Pancreas (tissue), 10 donors: ENCODE measurements around the gene CDC42. TPM values are rescaled to one million over a fixed set of nuclear protein-coding genes. Genes with fewer than 3 reads are reported as not detected.

ENCODE experiments used
- ATAC-seq, 4 donors: fragments of 200-7000 bp; cut with Tn5 transposase; one replicate each; pipeline versions ENCODE4 v1.8.0 to v1.9.1; 2020; ENCODE audit warnings: mild to moderate bottlenecking in 4 of 4, moderate library complexity in 4 of 4
- DNase-seq, 6 donors: peaks; one replicate each; pipeline ENCODE4 v3.0.0-alpha.2; 2020
- FAIRE-seq: peaks from 2 replicates; lab custom pipeline; 2012; peaks lifted over from hg19 to GRCh38; lab: Jason Lieb, UNC
- H3K27ac ChIP-seq, 4 donors: fragments of 200-600 bp; sonication (generic); 1 replicate in 3 of 4; 2 replicates in 1 of 4; pipeline versions ENCODE4 v1.5.0 to v1.8.0; 2020
- H3K27me3 ChIP-seq, 4 donors: fragments of 200-600 bp; one replicate each; pipeline ENCODE4 v1.8.0; 2021
- H3K36me3 ChIP-seq, 3 donors: fragments of 200-600 bp; sonication (generic) in 1 of 3; one replicate each; pipeline versions ENCODE4 v1.5.0 to v1.8.0; 2020 to 2021
- H3K4me1 ChIP-seq, 3 donors: fragments of 200-600 bp; one replicate each; pipeline ENCODE4 v1.8.0; 2021
- H3K4me3 ChIP-seq, 4 donors: fragments of 200-600 bp; sonication (generic) in 2 of 4; one replicate each; pipeline versions ENCODE4 v1.5.0 to v1.8.0; 2020 to 2021
- H3K9me3 ChIP-seq, 4 donors: fragments of 200-600 bp; one replicate each; pipeline ENCODE4 v1.8.0; 2021
- CTCF ChIP-seq, 4 donors: fragments of 200-600 bp; sonication (generic) in 3 of 4; IDR thresholded peaks; one replicate each; pipeline versions ENCODE4 v1.5.0 to v1.8.0; 2021; ENCODE audit warnings: antibody characterized with exemption in 4 of 4
- WGBS, 2 donors: extraction: QIAGEN DNeasy Blood & Tissue Kit; methylation state at CpG; one replicate each; pipeline ENCODE4 v1.1.7; 2013; 5-methylcytosine and 5-hydroxymethylcytosine counted together
- intact Hi-C, 3 donors: fragments of 100-400 bp; cut with DNase I; formaldehyde crosslinking; loops; one replicate each; pipeline versions ENCODE4 v1.11.1 to v1.14.2; 2022
- polyA plus RNA-seq, 2 donors: library from polyadenylated mRNA; stranded (reverse); fragments of 200-250 nt; gene quantifications; one replicate each; pipeline ENCODE4 v1.2.3, GENCODE V29; 2013
- total RNA-seq, 6 donors: library from RNA; stranded (reverse); fragmentation: NEBNext Ultra II Directional in 4 of 6; extraction: Animal tissue kit (Norgen Biotek cat#: 25700) in 4 of 6; gene quantifications; one replicate each; pipeline versions ENCODE4 v1.2.1 to v1.2.4, GENCODE V29; 2021 to 2023
- donor health status: healthy with polysubstance abuse.
- donor health status: DM: no; HTN: no; CAD: no; lungs with moderate emphysema.
- donor health status: DM: no; HTN: no; CAD: no.
- donor health status: control.
- donor health status: control.
- donor health status: Bipolar disorder and iron deficiency.
- donor health status: DM: yes; HTN: yes; CAD: no.
- donor health status: DM: no; HTN: no; CAD: no.
- donor health status: DM: no; HTN: no; CAD: no.
- donor health status: DM: yes; HTN: yes; CAD: no.

Gene CDC42
- total and polyA plus RNA-seq, 8 donors, result 36.6 to 128 (median 63.4) TPM

GRCh38 chr1:22025368-22026155 is 26.9 kb upstream of the CDC42 start:
- FAIRE-seq, result no peak
- TF ChIP-seq CTCF (IDR thresholded peaks at IDR 0.05), result no peak
- intact Hi-C loops, result loop anchor here in 1 of 3 donors (5.0 kb wide), 1 partner anchor 392 kb away; no protein-coding TSS in a partner anchor
- no peaks in the 10 kb centered on the region for H3K4me1 ChIP-seq
- WGBS, 2 donors, result 34 to 46% methylated on average over 41 to 42 of the region's 42 CpGs
- no peaks in the 10 kb centered on the region for H3K27me3 ChIP-seq
- peak; percentile 54 to 81 (median 68) for DNase-seq
- H3K27ac ChIP-seq, result peak overlapping the region; percentile 81 to 97 (median 90)
- H3K9me3 ChIP-seq, result no peaks in the 10 kb centered on the region
- peak; percentile 73 to 95 (median 80) for ATAC-seq
- H3K4me3 ChIP-seq, result peak overlapping the region; percentile 34 to 61 (median 36)
- H3K36me3 ChIP-seq, result peaks cover 0 to 11% (median 5%) of the 10 kb centered on the region in 3 donors

GRCh38 chr1:22026924-22027289 is 25.6 kb upstream of the CDC42 start:
- DNase-seq, result no peak
- H3K4me3 ChIP-seq, result no peak overlapping the region
- WGBS, 2 donors, result 85 to 87% methylated on average over 3 of the region's 3 CpGs
- H3K27ac ChIP-seq, result no peak overlapping the region
- no peak for ATAC-seq
- H3K9me3 ChIP-seq, result no peaks in the 10 kb centered on the region
- no peak for TF ChIP-seq CTCF (IDR thresholded peaks at IDR 0.05)
- H3K4me1 ChIP-seq, result no peaks in the 10 kb centered on the region
- FAIRE-seq, result no peak
- H3K36me3 ChIP-seq, result peaks cover 0 to 18% (median 7%) of the 10 kb centered on the region in 3 donors
- H3K27me3 ChIP-seq, result no peaks in the 10 kb centered on the region
- intact Hi-C loops, result loop anchor here in 1 of 3 donors (5.0 kb wide), 1 partner anchor 390 kb away; no protein-coding TSS in a partner anchor

- FAIRE-seq (no peak), ATAC-seq (no peak), DNase-seq (no peak)
- no peaks in the 10 kb centered on the region for H3K4me1 ChIP-seq
- WGBS, 2 donors, result 74 to 79% methylated on average over 4 of the region's 4 CpGs
- intact Hi-C loops, result no loop called here
- peaks cover 0 to 18% (median 7%) of the 10 kb centered on the region in 3 donors for H3K36me3 ChIP-seq
- no peak overlapping the region for H3K27ac ChIP-seq
- no peak overlapping the region for H3K4me3 ChIP-seq
- H3K27me3 ChIP-seq, result no peaks in the 10 kb centered on the region
- H3K9me3 ChIP-seq, result no peaks in the 10 kb centered on the region
- no peak for TF ChIP-seq CTCF (IDR thresholded peaks at IDR 0.05)
These were observed 22.5 kb upstream of the CDC42 start for GRCh38 chr1:22030057-22030456.

- no peak for TF ChIP-seq CTCF (IDR thresholded peaks at IDR 0.05)
- DNase-seq (peak in 1 of 6 donors; percentile 12), FAIRE-seq (no peak), ATAC-seq (no peak)
- H3K4me1 ChIP-seq, result no peaks in the 10 kb centered on the region
- H3K27ac ChIP-seq, result no peak overlapping the region
- intact Hi-C loops, result no loop called here
- no peak overlapping the region for H3K4me3 ChIP-seq
- 74 to 78% methylated on average over 3 of the region's 3 CpGs for WGBS, 2 donors
- peaks cover 0 to 18% (median 7%) of the 10 kb centered on the region in 3 donors for H3K36me3 ChIP-seq
- H3K27me3 ChIP-seq, result no peaks in the 10 kb centered on the region
- H3K9me3 ChIP-seq, result no peaks in the 10 kb centered on the region
These were observed 22.0 kb upstream of the CDC42 start for GRCh38 chr1:22030473-22030872.
